HEK293 (cell line): Measurements from ENCODE around the gene CYBA.

Experiments
- CTCF ChIA-PET: fragments of 350-600 bp; formaldehyde crosslinking; extraction: SDS; loops from one replicate; lab custom pipeline; 2021; ENCODE audit warnings: antibody characterized with exemption; lab: Yijun Ruan, JAX
- POLR2A ChIA-PET: fragments of 300-600 bp; formaldehyde crosslinking; extraction: SDS; loops from one replicate; lab custom pipeline; 2020; ENCODE audit warnings: antibody characterized with exemption, inconsistent platforms; lab: Yijun Ruan, JAX
- H3K27ac ChIP-seq: fragments of 200-500 bp; sonication (Bioruptor generic); 2 replicates; pipeline ENCODE4 v1.5.1; 2014; ENCODE audit warnings: low read depth, low read length, control low read depth, inconsistent platforms; ENCODE audit errors: extremely low read depth
- H3K36me3 ChIP-seq, 2 experiments: fragments of 200-500 bp in 1 of 2; sonication (Bioruptor generic) in 1 of 2; 1 replicate in 1 of 2; 2 replicates in 1 of 2; pipeline ENCODE4 v1.5.1; 2014 to 2017; ENCODE audit warnings: inconsistent platforms in 2 of 2, low read length in 2 of 2; ENCODE audit not compliant: control insufficient read depth in 2 of 2, insufficient read depth in 1 of 2
- H3K4me1 ChIP-seq: fragments of 200-500 bp; sonication (Bioruptor generic); 2 replicates; pipeline ENCODE4 v1.5.1; 2014; ENCODE audit warnings: mild to moderate bottlenecking, low read length, inconsistent platforms; ENCODE audit not compliant: control insufficient read depth, insufficient read depth
- H3K4me3 ChIP-seq: 2 replicates; pipeline ENCODE4 v1.5.1; 2011; ENCODE audit warnings: low read depth, mild to moderate bottlenecking, control low read depth, low read length, moderate library complexity
- H3K9me3 ChIP-seq: fragments of 200-500 bp; sonication (Bioruptor generic); 2 replicates; pipeline ENCODE4 v1.5.1; 2014; ENCODE audit warnings: low read depth, low read length, inconsistent platforms; ENCODE audit not compliant: control insufficient read depth, insufficient read depth
- CTCF ChIP-seq: fragments of 450-650 bp; formaldehyde crosslinking; IDR thresholded peaks from 2 replicates; pipeline ENCODE4 v1.5.1; 2016; ENCODE audit warnings: missing biosample characterization, missing genetic modification characterization
- GLIS1 ChIP-seq: fragments of 450-650 bp; formaldehyde crosslinking; IDR thresholded peaks from 2 replicates; pipeline ENCODE4 v1.5.1; 2016; ENCODE audit warnings: missing biosample characterization, missing genetic modification characterization
- OVOL3 ChIP-seq: fragments of 450-650 bp; formaldehyde crosslinking; IDR thresholded peaks from 2 replicates; pipeline ENCODE4 v1.5.1; 2016; ENCODE audit warnings: missing biosample characterization, missing genetic modification characterization
- ZBTB44 ChIP-seq: fragments of 450-650 bp; IDR thresholded peaks from 2 replicates; pipeline ENCODE4 v1.5.1; 2018; ENCODE audit warnings: missing biosample characterization, mild to moderate bottlenecking, missing genetic modification characterization
- ZFHX2 ChIP-seq: fragments of 450-650 bp; formaldehyde crosslinking; conservative IDR thresholded peaks from 2 replicates; pipeline ENCODE4 v1.5.1; 2016; ENCODE audit warnings: missing biosample characterization, missing genetic modification characterization
- ZNF138 ChIP-seq: fragments of 450-650 bp; formaldehyde crosslinking; IDR thresholded peaks from 2 replicates; pipeline ENCODE4 v1.5.1; 2016; ENCODE audit warnings: missing biosample characterization, missing genetic modification characterization, borderline replicate concordance
- ZNF223 ChIP-seq: fragments of 450-650 bp; formaldehyde crosslinking; IDR thresholded peaks from 2 replicates; pipeline ENCODE4 v1.5.1; 2016; ENCODE audit warnings: missing biosample characterization, missing genetic modification characterization
- ZNF292 ChIP-seq: fragments of 450-650 bp; formaldehyde crosslinking; IDR thresholded peaks from 2 replicates; pipeline ENCODE4 v1.5.1; 2016; ENCODE audit warnings: low read depth, missing biosample characterization, missing genetic modification characterization, borderline replicate concordance
- ZNF596 ChIP-seq: fragments of 450-650 bp; IDR thresholded peaks from 2 replicates; pipeline ENCODE4 v1.5.0; 2018; ENCODE audit warnings: missing biosample characterization, mild to moderate bottlenecking, missing genetic modification characterization, moderate library complexity
- ZNF623 ChIP-seq: fragments of 450-650 bp; formaldehyde crosslinking; IDR thresholded peaks from 2 replicates; pipeline ENCODE4 v1.5.1; 2016; ENCODE audit warnings: missing biosample characterization, missing genetic modification characterization
- ZNF843 ChIP-seq: fragments of 450-650 bp; formaldehyde crosslinking; IDR thresholded peaks from 2 replicates; pipeline ENCODE4 v1.5.1; 2016; ENCODE audit warnings: missing biosample characterization, missing genetic modification characterization
- TF ChIP-seq, protein P1 (sequence below): fragments of 450-650 bp; formaldehyde crosslinking; conservative IDR thresholded peaks from 2 replicates; pipeline ENCODE4 v1.5.1; 2016; ENCODE audit warnings: low read depth, missing biosample characterization, missing genetic modification characterization

CYBA gene

GRCh38 chr16:88628512-88628974 is 22.3 kb downstream of the CYBA start:
- H3K9me3 ChIP-seq: no peaks in the 10 kb centered on the region
- CTCF ChIA-PET: interaction anchor here (1.1 to 1.4 kb wide), 3 partner anchors 9 to 43 kb away, joined by 3 to 7 read pairs (median 5); no protein-coding TSS in a partner anchor
- H3K4me3 ChIP-seq: no peak overlapping the region
- POLR2A ChIA-PET: no interaction called here
- H3K27ac ChIP-seq: no peak overlapping the region
- no peaks in the 10 kb centered on the region for H3K4me1 ChIP-seq
- peaks cover 4 to 86% of the 10 kb centered on the region in 2 experiments; a peak in 2 of 3 replicates for H3K36me3 ChIP-seq
- no peak for TF ChIP-seq ZNF138 (tag by site-specific recombination)
- TF ChIP-seq CTCF (tag by site-specific recombination): peak; percentile 68

- CTCF ChIA-PET: interaction anchor here (0.6 to 1.0 kb wide), 3 partner anchors 9 to 110 kb away, joined by 3 to 5 read pairs (median 4); no protein-coding TSS in a partner anchor
- TF ChIP-seq GLIS1 (tag by site-specific recombination) (peak; percentile 79), ZNF596 (tag by site-specific recombination) (no peak)
- TF ChIP-seq, all 188 proteins: peak for 1
- H3K27ac ChIP-seq: no peak overlapping the region
- H3K4me3 ChIP-seq: no peak overlapping the region
- no peaks in the 10 kb centered on the region for H3K9me3 ChIP-seq
- H3K4me1 ChIP-seq: no peaks in the 10 kb centered on the region
- peaks cover 4 to 88% of the 10 kb centered on the region in 2 experiments; a peak in 2 of 3 replicates for H3K36me3 ChIP-seq
- POLR2A ChIA-PET: no interaction called here
Observed at GRCh38 chr16:88627531-88628411, 23.1 kb downstream of the CYBA start.

GRCh38 chr16:88626646-88627045 is 24.2 kb downstream of the CYBA start:
- peaks cover 4 to 90% of the 10 kb centered on the region in 2 experiments; a peak in 2 of 3 replicates for H3K36me3 ChIP-seq
- TF ChIP-seq ZNF223 (tag by site-specific recombination): no peak
- no peak for TF ChIP-seq ZFHX2 (tag by site-specific recombination)
- TF ChIP-seq ZBTB44 (tag by site-specific recombination): no peak
- TF ChIP-seq ZNF843 (tag by site-specific recombination): no peak
- TF ChIP-seq OVOL3 (tag by site-specific recombination): no peak
- no peak for TF ChIP-seq ZNF292 (tag by site-specific recombination)
- no peak for TF ChIP-seq ZNF623 (tag by site-specific recombination)
- TF ChIP-seq, protein P1, sequence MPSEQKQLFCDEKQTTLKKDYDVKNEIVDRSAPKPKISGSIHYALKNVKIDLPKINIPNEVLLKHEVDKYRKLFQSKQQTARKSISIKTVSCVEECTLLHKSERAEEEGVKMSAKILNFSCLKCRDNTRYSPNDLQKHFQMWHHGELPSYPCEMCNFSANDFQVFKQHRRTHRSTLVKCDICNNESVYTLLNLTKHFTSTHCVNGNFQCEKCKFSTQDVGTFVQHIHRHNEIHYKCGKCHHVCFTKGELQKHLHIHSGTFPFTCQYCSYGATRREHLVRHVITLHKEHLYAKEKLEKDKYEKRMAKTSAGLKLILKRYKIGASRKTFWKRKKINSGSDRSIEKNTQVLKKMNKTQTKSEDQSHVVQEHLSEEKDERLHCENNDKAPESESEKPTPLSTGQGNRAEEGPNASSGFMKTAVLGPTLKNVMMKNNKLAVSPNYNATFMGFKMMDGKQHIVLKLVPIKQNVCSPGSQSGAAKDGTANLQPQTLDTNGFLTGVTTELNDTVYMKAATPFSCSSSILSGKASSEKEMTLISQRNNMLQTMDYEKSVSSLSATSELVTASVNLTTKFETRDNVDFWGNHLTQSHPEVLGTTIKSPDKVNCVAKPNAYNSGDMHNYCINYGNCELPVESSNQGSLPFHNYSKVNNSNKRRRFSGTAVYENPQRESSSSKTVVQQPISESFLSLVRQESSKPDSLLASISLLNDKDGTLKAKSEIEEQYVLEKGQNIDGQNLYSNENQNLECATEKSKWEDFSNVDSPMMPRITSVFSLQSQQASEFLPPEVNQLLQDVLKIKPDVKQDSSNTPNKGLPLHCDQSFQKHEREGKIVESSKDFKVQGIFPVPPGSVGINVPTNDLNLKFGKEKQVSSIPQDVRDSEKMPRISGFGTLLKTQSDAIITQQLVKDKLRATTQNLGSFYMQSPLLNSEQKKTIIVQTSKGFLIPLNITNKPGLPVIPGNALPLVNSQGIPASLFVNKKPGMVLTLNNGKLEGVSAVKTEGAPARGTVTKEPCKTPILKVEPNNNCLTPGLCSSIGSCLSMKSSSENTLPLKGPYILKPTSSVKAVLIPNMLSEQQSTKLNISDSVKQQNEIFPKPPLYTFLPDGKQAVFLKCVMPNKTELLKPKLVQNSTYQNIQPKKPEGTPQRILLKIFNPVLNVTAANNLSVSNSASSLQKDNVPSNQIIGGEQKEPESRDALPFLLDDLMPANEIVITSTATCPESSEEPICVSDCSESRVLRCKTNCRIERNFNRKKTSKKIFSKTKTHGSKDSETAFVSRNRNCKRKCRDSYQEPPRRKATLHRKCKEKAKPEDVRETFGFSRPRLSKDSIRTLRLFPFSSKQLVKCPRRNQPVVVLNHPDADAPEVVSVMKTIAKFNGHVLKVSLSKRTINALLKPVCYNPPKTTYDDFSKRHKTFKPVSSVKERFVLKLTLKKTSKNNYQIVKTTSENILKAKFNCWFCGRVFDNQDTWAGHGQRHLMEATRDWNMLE: no peak
- TF ChIP-seq, all 188 proteins: peak for 0
- ChIA-PET POLR2A (no interaction called here), CTCF (no interaction called here)
- Histone ChIP-seq H3K9me3 (no peaks in the 10 kb centered on the region), H3K4me3 (no peak overlapping the region), H3K27ac (no peak overlapping the region), H3K4me1 (no peaks in the 10 kb centered on the region)
